HepG2 (cell line): ENCODE measurements around the gene SBNO1. TPM values are rescaled to one million over a fixed set of nuclear protein-coding genes. Genes with fewer than 3 reads are reported as not detected.
"Not testable (repeated sequence)": the region's sequence is repeated elsewhere in the genome, so short reads cannot be mapped to it uniquely, and the experiment has no call there.

ENCODE experiments used
- ATAC-seq: fragments of 200-7000 bp; cut with Tn5 transposase; 3 replicates; pipeline ENCODE4 v1.9.1; 2020; ENCODE audit warnings: mild to moderate bottlenecking, moderate library complexity
- BruUV-seq: library from RNA; stranded (reverse); fragments of 400-500 nt; replicated peaks from 2 replicates; lab custom pipeline; 2021; lab: Mats Ljungman, UMichigan
- CTCF ChIA-PET: fragments of 300-600 bp; formaldehyde crosslinking; extraction: SDS; loops from one replicate; lab custom pipeline; 2021; ENCODE audit warnings: low total read pairs, inconsistent platforms, low intra/inter-chr PET ratio; lab: Yijun Ruan, JAX
- POLR2A ChIA-PET: fragments of 350-600 bp; sonication (Branson Sonifier 250); formaldehyde crosslinking; loops from one replicate; lab custom pipeline; 2020; ENCODE audit warnings: antibody characterized with exemption, inconsistent platforms; lab: Yijun Ruan, JAX
- DNase-seq: peaks from one replicate; pipeline ENCODE4 v3.0.0-alpha.2; 2015; ENCODE audit warnings: low spot score
- FAIRE-seq: peaks from 3 replicates; lab custom pipeline; 2011; peaks lifted over from hg19 to GRCh38; lab: Jason Lieb, UNC
- H2AFZ ChIP-seq: one replicate; pipeline ENCODE4 v1.6.1; 2011; ENCODE audit warnings: low read length, inconsistent platforms
- H3K27ac ChIP-seq: fragments of 300-600 bp; 3 replicates; pipeline ENCODE4 v1.8.0; 2011; ENCODE audit warnings: mixed run types, mild to moderate bottlenecking, mixed read lengths, low read length, inconsistent platforms; ENCODE audit not compliant: insufficient read depth; ENCODE audit errors: extremely low read length
- H3K27me3 ChIP-seq, 2 experiments: fragments of 200-600 bp in 1 of 2; 2 replicates in 1 of 2; 3 replicates in 1 of 2; pipeline versions ENCODE4 v1.6.0 to v1.8.0; 2011; ENCODE audit warnings: low read length in 2 of 2, mild to moderate bottlenecking in 2 of 2, moderate library complexity in 2 of 2, inconsistent platforms in 1 of 2; ENCODE audit not compliant: insufficient read depth in 2 of 2, control insufficient read depth in 1 of 2
- H3K36me3 ChIP-seq, 2 experiments: fragments of 200-600 bp in 1 of 2; replicated peaks in 1 of 2; 2 replicates in 1 of 2; 3 replicates in 1 of 2; pipeline versions ENCODE4 v1.5.1 to v1.8.0; 2011; ENCODE audit warnings: low read length in 2 of 2, inconsistent platforms in 1 of 2; ENCODE audit not compliant: insufficient read depth in 2 of 2, control insufficient read depth in 1 of 2
- H3K4me1 ChIP-seq: 2 replicates; pipeline ENCODE4 v1.5.1; 2012; ENCODE audit warnings: low read length, inconsistent platforms; ENCODE audit not compliant: insufficient read depth
- H3K4me2 ChIP-seq: 2 replicates; pipeline ENCODE4 v1.6.0; 2011; ENCODE audit warnings: low read depth, low read length, inconsistent platforms
- H3K4me3 ChIP-seq, 3 experiments: fragments of 200-600 bp in 1 of 3; sonication (generic), shearing (Covaris generic) in 1 of 3; replicated peaks in 1 of 3; 2 replicates each; pipeline ENCODE4 v1.5.1; 2011 to 2016; ENCODE audit warnings: low read length in 3 of 3, inconsistent platforms in 2 of 3, low read depth in 2 of 3, mild to moderate bottlenecking in 2 of 3, control low read depth in 1 of 3, mixed read lengths in 1 of 3; ENCODE audit not compliant: insufficient read depth in 1 of 3
- H3K79me2 ChIP-seq: one replicate; pipeline ENCODE4 v1.6.1; 2011; ENCODE audit warnings: low read length, inconsistent platforms; ENCODE audit not compliant: insufficient read depth
- H3K9ac ChIP-seq: 2 replicates; pipeline ENCODE4 v1.6.0; 2011; ENCODE audit warnings: mild to moderate bottlenecking, low read depth, low read length, inconsistent platforms; ENCODE audit not compliant: insufficient read depth
- H3K9me3 ChIP-seq: 2 replicates; pipeline ENCODE4 v1.5.1; 2012; ENCODE audit warnings: mild to moderate bottlenecking, low read length
- H4K20me1 ChIP-seq: 2 replicates; pipeline ENCODE4 v1.6.0; 2011; ENCODE audit warnings: inconsistent platforms, mild to moderate bottlenecking, low read length, moderate library complexity; ENCODE audit not compliant: insufficient read depth
- AGO1 ChIP-seq: fragments of 200-400 bp; formaldehyde crosslinking; IDR thresholded peaks from 2 replicates; pipeline ENCODE4 v1.6.1; 2017; ENCODE audit warnings: mild to moderate bottlenecking, low read depth, low read length, moderate library complexity; ENCODE audit not compliant: poor library complexity, severe bottlenecking
- AGO2 ChIP-seq: fragments of 200-400 bp; formaldehyde crosslinking; optimal IDR thresholded peaks from 2 replicates; pipeline ENCODE3; 2017; ENCODE audit warnings: mild to moderate bottlenecking, low read depth, low read length, moderate library complexity
- HNRNPLL ChIP-seq: fragments of 200-400 bp; formaldehyde crosslinking; IDR thresholded peaks from 2 replicates; pipeline ENCODE4 v1.6.1; 2017; ENCODE audit warnings: mild to moderate bottlenecking, low read depth, low read length; ENCODE audit not compliant: poor library complexity, severe bottlenecking
- MAFF ChIP-seq: IDR thresholded peaks from 2 replicates; pipeline ENCODE4 v1.6.1; 2011; ENCODE audit warnings: low read depth, low read length, improper control_type of control experiment
- MAFK ChIP-seq, 2 experiments: IDR thresholded peaks in 1 of 2; conservative IDR thresholded peaks in 1 of 2; 2 replicates each; pipeline ENCODE4 v1.6.1; 2011; ENCODE audit warnings: improper control_type of control experiment in 2 of 2, low read length in 2 of 2
- RBFOX2 ChIP-seq: fragments of 200-400 bp; formaldehyde crosslinking; IDR thresholded peaks from 2 replicates; pipeline ENCODE4 v1.6.1; 2017; ENCODE audit warnings: low read depth, mild to moderate bottlenecking, low read length
- ZBTB33 ChIP-seq: sonication (generic); formaldehyde crosslinking; IDR thresholded peaks from 2 replicates; pipeline ENCODE4 v1.4.0; 2020; ENCODE audit warnings: missing genetic modification reagents
- WGBS: methylation state at CpG from one replicate; pipeline ENCODE4 v1.1.6; 2017; ENCODE audit warnings: low lambda C conversion rate; 5-methylcytosine and 5-hydroxymethylcytosine counted together
- in situ Hi-C: cut with HindIII; loops from 2 replicates; pipeline ENCODE4 v1.10.0; 2017; ENCODE audit warnings: low pct_unique_long_range_greater_than_20kb; ENCODE audit not compliant: extremely low pct_ligation_motif_present
- intact Hi-C: fragments of 100-400 bp; cut with micrococcal nuclease; formaldehyde crosslinking; loops from one replicate; pipeline ENCODE4 v1.10.0; 2022; ENCODE audit not compliant: unreplicated experiment
- polyA plus RNA-seq, 8 experiments: library from polyadenylated mRNA; depleted of rRNA in 3 of 8; stranded (reverse) in 7 of 8; unstranded in 1 of 8; fragments of >200 nt; fragmentation: Illumina TruSeq in 4 of 8; extraction: Trizol in 4 of 8; gene quantifications; 2 replicates each; pipeline versions ENCODE4 v1.2.1 to v1.2.3, GENCODE V29; 2011 to 2016; ENCODE audit warnings: low read depth in 4 of 8, missing spikeins in 1 of 8, mixed read lengths in 1 of 8; ENCODE audit not compliant: insufficient read depth in 1 of 8
- total RNA-seq, 5 experiments: library from RNA; depleted of rRNA; stranded (reverse); fragments of >200 nt; fragmentation: Illumina TruSeq; extraction: Trizol; gene quantifications; 2 replicates each; pipeline ENCODE4 v1.2.3, GENCODE V29; 2016; ENCODE audit warnings: low read depth in 1 of 5

Gene SBNO1
- total and polyA plus RNA-seq, 2 of the 13 experiments (the other 11 are each of a cell fraction or from before 2014, with no cell fraction given), result 10.9 to 40.2 TPM

GRCh38 chr12:123248996-123249741 lies 115.5 kb downstream of the SBNO1 start:
- FAIRE-seq, H3K4me3 ChIP-seq, DNase-seq, H3K9ac ChIP-seq, H2AFZ ChIP-seq, H3K4me2 ChIP-seq, H3K27ac ChIP-seq, H3K27me3 ChIP-seq, H3K9me3 ChIP-seq, H4K20me1 ChIP-seq, intact Hi-C loops, BruUV-seq, CTCF ChIA-PET: not testable (repeated sequence)
- in situ Hi-C loops, result loop anchor here (25.0 kb wide), 1 partner anchor 387 kb away; no protein-coding TSS in a partner anchor
- ATAC-seq, result peak; percentile 36
- H3K36me3 ChIP-seq, result peaks cover 8 to 22% of the 10 kb centered on the region in 2 experiments; a peak in 4 of 5 replicates
- TF ChIP-seq ZBTB33 (peak; percentile 33; the same call in 1 of the 2 replicates), MAFK (conservative IDR thresholded peaks at IDR 0.05 in 1 of 2, IDR thresholded peaks at IDR 0.05 in 1 of 2; ENCODE audit: low read length in 2 of 2) (peak in 1 of 2 experiments; percentile 49; a peak in 3 of 4 replicates), RBFOX2 (peak; percentile 77), MAFF (peak; percentile 64), AGO2 (peak; percentile 97), HNRNPLL (peak; percentile 18), AGO1 (peak; percentile 96)
- WGBS, result 94% methylated on average over 6 of the region's 26 CpGs
- H3K79me2 ChIP-seq, result peaks cover 57% of the 10 kb centered on the region
- peaks cover 25% of the 10 kb centered on the region for H3K4me1 ChIP-seq
- POLR2A ChIA-PET, result interaction anchor here (0.9 to 5.6 kb wide), 2 partner anchors 14 to 16 kb away, joined by 4 to 63 read pairs; partner anchors contain the start of genes MPHOSPH9 and MTRFR
